HCT116 (cell line): Measurements from ENCODE around the gene IL15RA. TPM values are rescaled to one million over a fixed set of nuclear protein-coding genes. Genes with fewer than 3 reads are reported as not detected.

Experiments
- ATAC-seq: fragments of 200-7000 bp; cut with Tn5 transposase; 2 replicates; pipeline ENCODE4 v1.9.1; 2020; ENCODE audit warnings: mild to moderate bottlenecking, moderate library complexity
- BruUV-seq: library from RNA; stranded (reverse); fragments of 400-500 nt; replicated peaks from 2 replicates; lab custom pipeline; 2021; lab: Mats Ljungman, UMichigan
- CTCF ChIA-PET: fragments of 300-600 bp; sonication (Branson Sonifier 250); formaldehyde crosslinking; loops from one replicate; lab custom pipeline; 2021; ENCODE audit warnings: antibody characterized with exemption; lab: Charles Lee
- POLR2A ChIA-PET: fragments of 300-600, 350-600 bp; sonication (Branson Sonifier 250); formaldehyde crosslinking; loops from one replicate; lab custom pipeline; 2021; ENCODE audit warnings: antibody characterized with exemption; lab: Charles Lee
- RAD21 ChIA-PET, 2 experiments: fragments of 300-600 bp; sonication (Branson Sonifier 250); formaldehyde crosslinking; loops; one replicate each; lab custom pipeline; 2023; ENCODE audit warnings: low total read pairs in 2 of 2; ENCODE audit not compliant: uncharacterized antibody in 2 of 2, unreplicated experiment in 2 of 2, low non-redundant PET in 1 of 2; lab: Charles Lee
- DNase-seq: peaks from one replicate; pipeline ENCODE4 v3.0.0-alpha.2; 2010; ENCODE audit warnings: low read depth, low spot score
- H2AFZ ChIP-seq: fragments of 200-600 bp; shearing (Covaris generic), sonication (generic); 2 replicates; pipeline ENCODE4 v1.6.1; 2017; ENCODE audit warnings: low read depth, mixed run types, mixed read lengths, antibody characterized with exemption, low read length; ENCODE audit not compliant: poor library complexity, severe bottlenecking
- H3K27ac ChIP-seq: 2 replicates; pipeline ENCODE4 v1.5.1; 2012; ENCODE audit warnings: low read depth, low read length
- H3K27me3 ChIP-seq: fragments of 200-600 bp; sonication (generic); 2 replicates; pipeline ENCODE4 v1.6.1; 2016; ENCODE audit warnings: mixed run types, low read length, mixed read lengths; ENCODE audit not compliant: insufficient read depth
- H3K36me3 ChIP-seq, 2 experiments: fragments of 200-500 bp in 1 of 2; fragments of 200-600 bp in 1 of 2; sonication (Bioruptor generic) in 1 of 2; sonication (generic) in 1 of 2; 2 replicates each; pipeline versions ENCODE4 v1.5.1 to v1.6.1; 2014 to 2016; ENCODE audit warnings: low read length in 2 of 2, inconsistent platforms in 1 of 2, mixed read lengths in 1 of 2, mixed run types in 1 of 2; ENCODE audit not compliant: insufficient read depth in 2 of 2, control insufficient read depth in 1 of 2
- H3K4me1 ChIP-seq, 2 experiments: fragments of 200-600 bp in 1 of 2; sonication (generic) in 1 of 2; 2 replicates each; pipeline versions ENCODE4 v1.5.1 to v1.6.1; 2012 to 2017; ENCODE audit warnings: low read length in 2 of 2, inconsistent platforms in 1 of 2, mild to moderate bottlenecking in 1 of 2, mixed read lengths in 1 of 2, mixed run types in 1 of 2, moderate library complexity in 1 of 2; ENCODE audit not compliant: insufficient read depth in 2 of 2, control insufficient read depth in 1 of 2
- H3K4me2 ChIP-seq: fragments of 200-600 bp; sonication (generic); 2 replicates; pipeline ENCODE4 v1.6.1; 2017; ENCODE audit warnings: mixed run types, low read length, mixed read lengths
- H3K4me3 ChIP-seq, 2 experiments: fragments of 200-600 bp in 1 of 2; sonication (generic) in 1 of 2; replicated peaks in 1 of 2; 2 replicates each; pipeline ENCODE4 v1.5.1; 2011 to 2016; ENCODE audit warnings: low read length in 2 of 2, control low read depth in 1 of 2, low read depth in 1 of 2, mild to moderate bottlenecking in 1 of 2, mixed read lengths in 1 of 2, mixed run types in 1 of 2
- H3K79me2 ChIP-seq: fragments of 200-600 bp; sonication (generic); 2 replicates; pipeline ENCODE4 v1.6.1; 2017; ENCODE audit warnings: mild to moderate bottlenecking, mixed run types, low read length, moderate library complexity, mixed read lengths; ENCODE audit not compliant: insufficient read depth
- H3K9ac ChIP-seq: fragments of 200-600 bp; sonication (generic); 2 replicates; pipeline ENCODE4 v1.6.1; 2016; ENCODE audit warnings: low read length, mixed read lengths
- H3K9me2 ChIP-seq: fragments of 200-600 bp; sonication (generic), shearing (Covaris generic); 2 replicates; pipeline ENCODE4 v1.6.1; 2017; ENCODE audit warnings: mixed run types, mild to moderate bottlenecking, moderate library complexity; ENCODE audit not compliant: insufficient read depth
- H3K9me3 ChIP-seq, 2 experiments: fragments of 200-500 bp in 1 of 2; fragments of 200-600 bp in 1 of 2; sonication (Bioruptor generic) in 1 of 2; sonication (generic) in 1 of 2; 2 replicates each; pipeline ENCODE4 v1.6.1; 2014 to 2017; ENCODE audit warnings: low read length in 2 of 2, mixed read lengths in 2 of 2, inconsistent platforms in 1 of 2, low read depth in 1 of 2, mild to moderate bottlenecking in 1 of 2, mixed run types in 1 of 2, moderate library complexity in 1 of 2; ENCODE audit not compliant: control insufficient read depth in 1 of 2, insufficient read depth in 1 of 2
- H4K20me1 ChIP-seq: fragments of 200-600 bp; sonication (generic), shearing (Covaris generic); 2 replicates; pipeline ENCODE4 v1.6.1; 2017; ENCODE audit warnings: mixed run types, mild to moderate bottlenecking, moderate library complexity; ENCODE audit not compliant: insufficient read depth
- ATF3 ChIP-seq: IDR thresholded peaks from 2 replicates; pipeline ENCODE4 v1.6.1; 2012
- CTCF ChIP-seq, 3 experiments: fragments of 200-600 bp in 1 of 3; sonication (generic) in 1 of 3; IDR thresholded peaks in 2 of 3; conservative IDR thresholded peaks in 1 of 3; 2 replicates each; pipeline ENCODE4 v1.5.1; 2012 to 2017; ENCODE audit warnings: low read depth in 2 of 3, low read length in 2 of 3, antibody characterized with exemption in 1 of 3, borderline replicate concordance in 1 of 3, control low read depth in 1 of 3, mild to moderate bottlenecking in 1 of 3, mixed read lengths in 1 of 3, mixed run types in 1 of 3, moderate library complexity in 1 of 3; ENCODE audit not compliant: insufficient read depth in 1 of 3
- EGR1 ChIP-seq: IDR thresholded peaks from 2 replicates; pipeline ENCODE4 v1.6.1; 2012; ENCODE audit warnings: low read depth
- EZH2phosphoT487 ChIP-seq: fragments of 200-600 bp; IDR thresholded peaks from 2 replicates; pipeline ENCODE4 v1.6.1; 2018; ENCODE audit warnings: antibody characterized with exemption, borderline replicate concordance
- MAX ChIP-seq: IDR thresholded peaks from 2 replicates; pipeline ENCODE4 v1.6.1; 2012
- RAD21 ChIP-seq: IDR thresholded peaks from 2 replicates; pipeline ENCODE4 v1.6.1; 2012; ENCODE audit warnings: low read depth, mild to moderate bottlenecking
- SIN3A ChIP-seq: IDR thresholded peaks from 2 replicates; pipeline ENCODE4 v1.6.1; 2012; ENCODE audit warnings: low read depth
- SRF ChIP-seq: IDR thresholded peaks from 2 replicates; pipeline ENCODE4 v1.6.1; 2012; ENCODE audit warnings: low read depth
- TCF7L2 ChIP-seq: IDR thresholded peaks from 2 replicates; pipeline ENCODE4 v1.7.0; 2011; ENCODE audit warnings: borderline replicate concordance, inconsistent platforms; ENCODE audit not compliant: insufficient read depth, insufficient read length; ENCODE audit errors: extremely low read depth
- YY1 ChIP-seq: IDR thresholded peaks from 2 replicates; pipeline ENCODE4 v1.6.1; 2011; ENCODE audit warnings: low read length, low read depth, moderate library complexity, mild to moderate bottlenecking; ENCODE audit not compliant: insufficient replicate concordance; ENCODE audit errors: extremely low read depth
- ZNF274 ChIP-seq: fragments of 200-500 bp; sonication (Bioruptor generic); IDR thresholded peaks from 2 replicates; pipeline ENCODE4 v1.6.1; 2014; ENCODE audit warnings: mild to moderate bottlenecking, low read depth, low read length, inconsistent platforms
- intact Hi-C: fragments of 100-400 bp; cut with micrococcal nuclease; formaldehyde crosslinking; loops from 2 replicates; pipeline ENCODE4 v1.10.0; 2022
- total RNA-seq: library from RNA; stranded (reverse); gene quantifications from one replicate; pipeline ENCODE4 v1.2.1, GENCODE V29; 2021; ENCODE audit not compliant: unreplicated experiment
- TF ChIP-seq, protein P1 (sequence below): IDR thresholded peaks from 2 replicates; pipeline ENCODE4 v1.6.1; 2012; ENCODE audit warnings: low read depth

Gene IL15RA
- total RNA-seq, 1 experiment from 2014 or later: 10.5 TPM

DNA sequence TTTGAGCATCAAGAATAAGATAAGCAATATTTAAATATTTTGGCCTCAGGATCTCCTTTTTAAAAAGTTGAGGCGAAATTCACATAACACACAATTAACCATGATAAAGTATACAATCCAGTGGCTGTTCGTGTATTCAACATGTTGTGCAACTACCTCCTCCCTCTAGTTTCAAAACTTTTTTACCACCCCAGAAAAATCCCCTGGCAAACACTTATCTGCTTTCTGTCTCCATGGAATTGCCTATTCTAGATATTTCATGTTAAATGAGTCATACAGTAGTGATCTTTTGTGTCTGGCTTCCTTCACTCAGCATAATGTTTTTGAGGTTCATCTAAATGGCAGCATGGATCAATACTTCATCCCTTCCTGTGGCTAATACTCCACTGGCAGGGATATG, 31.8 kb upstream of the IL15RA start:
- RAD21 ChIA-PET: no interaction called here
- Histone ChIP-seq H3K27me3 (no peaks in the 10 kb centered on the region), H3K9ac (no peak overlapping the region), H3K4me2 (no peak overlapping the region), H3K4me1 (0 out of 4 replicates have a peak, but pooled peaks cover 0 to 2% of the 10 kb centered on the region in 2 experiments), H3K79me2 (no peaks in the 10 kb centered on the region), H3K9me3 (no peaks in the 10 kb centered on the region), H2AFZ (no peak overlapping the region), H3K36me3 (no peaks in the 10 kb centered on the region), H3K4me3 (no peak overlapping the region), H3K27ac (no peak overlapping the region), H4K20me1 (no peaks in the 10 kb centered on the region), H3K9me2 (no peaks in the 10 kb centered on the region)
- CTCF ChIA-PET: no interaction called here
- POLR2A ChIA-PET: no interaction called here
- intact Hi-C loops: no loop called here
- DNase-seq (no peak), ATAC-seq (no peak)
- no TSS peak for BruUV-seq
- no peak for TF ChIP-seq RAD21
- no peak for TF ChIP-seq TCF7L2
- TF ChIP-seq YY1: no peak
- no peak for TF ChIP-seq ZNF274
- TF ChIP-seq EGR1: no peak
- no peak for TF ChIP-seq CTCF (IDR thresholded peaks at IDR 0.05 in 2 of 3, conservative IDR thresholded peaks at IDR 0.05 in 1 of 3; ENCODE audit: borderline replicate concordance in 1 of 3, insufficient read depth in 1 of 3, low read depth in 2 of 3, low read length in 2 of 3)
- no peak for TF ChIP-seq SIN3A
- no peak for TF ChIP-seq MAX
- no peak for TF ChIP-seq EZH2phosphoT487
- TF ChIP-seq ATF3: no peak
- TF ChIP-seq SRF: no peak
- TF ChIP-seq, protein P1, sequence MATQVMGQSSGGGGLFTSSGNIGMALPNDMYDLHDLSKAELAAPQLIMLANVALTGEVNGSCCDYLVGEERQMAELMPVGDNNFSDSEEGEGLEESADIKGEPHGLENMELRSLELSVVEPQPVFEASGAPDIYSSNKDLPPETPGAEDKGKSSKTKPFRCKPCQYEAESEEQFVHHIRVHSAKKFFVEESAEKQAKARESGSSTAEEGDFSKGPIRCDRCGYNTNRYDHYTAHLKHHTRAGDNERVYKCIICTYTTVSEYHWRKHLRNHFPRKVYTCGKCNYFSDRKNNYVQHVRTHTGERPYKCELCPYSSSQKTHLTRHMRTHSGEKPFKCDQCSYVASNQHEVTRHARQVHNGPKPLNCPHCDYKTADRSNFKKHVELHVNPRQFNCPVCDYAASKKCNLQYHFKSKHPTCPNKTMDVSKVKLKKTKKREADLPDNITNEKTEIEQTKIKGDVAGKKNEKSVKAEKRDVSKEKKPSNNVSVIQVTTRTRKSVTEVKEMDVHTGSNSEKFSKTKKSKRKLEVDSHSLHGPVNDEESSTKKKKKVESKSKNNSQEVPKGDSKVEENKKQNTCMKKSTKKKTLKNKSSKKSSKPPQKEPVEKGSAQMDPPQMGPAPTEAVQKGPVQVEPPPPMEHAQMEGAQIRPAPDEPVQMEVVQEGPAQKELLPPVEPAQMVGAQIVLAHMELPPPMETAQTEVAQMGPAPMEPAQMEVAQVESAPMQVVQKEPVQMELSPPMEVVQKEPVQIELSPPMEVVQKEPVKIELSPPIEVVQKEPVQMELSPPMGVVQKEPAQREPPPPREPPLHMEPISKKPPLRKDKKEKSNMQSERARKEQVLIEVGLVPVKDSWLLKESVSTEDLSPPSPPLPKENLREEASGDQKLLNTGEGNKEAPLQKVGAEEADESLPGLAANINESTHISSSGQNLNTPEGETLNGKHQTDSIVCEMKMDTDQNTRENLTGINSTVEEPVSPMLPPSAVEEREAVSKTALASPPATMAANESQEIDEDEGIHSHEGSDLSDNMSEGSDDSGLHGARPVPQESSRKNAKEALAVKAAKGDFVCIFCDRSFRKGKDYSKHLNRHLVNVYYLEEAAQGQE: no peak
